Amniotic epithelial cell (primary cell): ENCODE results near the gene RPL13.
A peak's percentile ranks its signal among the peaks of the same experiment; 100 is the strongest.
"Not testable (repeated sequence)": the region's sequence is repeated elsewhere in the genome, so short reads cannot be mapped to it uniquely, and the experiment has no call there.

ENCODE experiments used
- DNase-seq: peaks from one replicate; pipeline ENCODE4 v3.0.0-alpha.2; 2010; ENCODE audit warnings: low read depth

RPL13 gene

GRCh38 chr16:89563639-89564392 is 3.3 kb downstream of the RPL13 start:
- no peak for DNase-seq

- no peak for DNase-seq
Observed at GRCh38 chr16:89564476-89565255, 4.2 kb downstream of the RPL13 start.

GRCh38 chr16:89565256-89565505 is 4.7 kb downstream of the RPL13 start:
- DNase-seq: no peak

- no peak for DNase-seq
Observed at GRCh38 chr16:89565506-89566372, 5.3 kb downstream of the RPL13 start.

GRCh38 chr16:89567656-89568594 is 7.4 kb downstream of the RPL13 start:
- no peak for DNase-seq

GRCh38 chr16:89569506-89570341 is 9.2 kb downstream of the RPL13 start:
- no peak for DNase-seq

GRCh38 chr16:89570342-89570923 is 10.0 kb downstream of the RPL13 start:
- no peak for DNase-seq

GRCh38 chr16:89570983-89571598 is 10.6 kb downstream of the RPL13 start:
- not testable (repeated sequence) for DNase-seq

- no peak for DNase-seq
Observed at GRCh38 chr16:89571636-89572035, 11.2 kb downstream of the RPL13 start.

GRCh38 chr16:89572073-89572484 is 11.6 kb downstream of the RPL13 start:
- no peak for DNase-seq

- no peak for DNase-seq
Observed at GRCh38 chr16:89572485-89573205, 12.2 kb downstream of the RPL13 start.

- DNase-seq: no peak
Observed at GRCh38 chr16:89573826-89574680, 13.6 kb downstream of the RPL13 start.

GRCh38 chr16:89574681-89575246 is 14.3 kb downstream of the RPL13 start:
- peak; percentile 62 for DNase-seq

GRCh38 chr16:89575247-89576152 is 15.0 kb downstream of the RPL13 start, which contains the start of gene CPNE7:
Gene CPNE7 (plus strand): TSS chr16:89575758. CDS start chr16:89575898, 140 bp downstream.
- DNase-seq: no peak

- no peak for DNase-seq
Observed at GRCh38 chr16:89576153-89577054, 15.9 kb downstream of the RPL13 start.
